HL-60 (cell line): ENCODE measurements around the gene ZFHX3.

Experiments
- DNase-seq, 2 experiments: peaks; one replicate each; pipeline ENCODE4 v3.0.0-alpha.2; 2010 to 2020; ENCODE audit warnings: low read depth in 1 of 2, low spot score in 1 of 2
- H3K27ac ChIP-seq: fragments of 250-450 bp; sonication (Bioruptor Pico); replicated peaks from 2 replicates; pipeline ENCODE4 v1.5.1; 2020; ENCODE audit warnings: mild to moderate bottlenecking, moderate library complexity
- H3K27me3 ChIP-seq: fragments of 250-450 bp; sonication (Bioruptor Pico); 2 replicates; pipeline ENCODE4 v1.5.1; 2021; ENCODE audit warnings: mild to moderate bottlenecking, moderate library complexity; ENCODE audit not compliant: insufficient read depth, poor library complexity, severe bottlenecking
- H3K4me3 ChIP-seq: replicated peaks from 2 replicates; pipeline ENCODE4 v1.5.1; 2011; ENCODE audit warnings: mild to moderate bottlenecking, control low read depth, low read length; ENCODE audit not compliant: insufficient read depth
- CTCF ChIP-seq: IDR thresholded peaks from one replicate; pipeline ENCODE4 v1.5.1; 2011; ENCODE audit warnings: low read length, control low read depth, inconsistent platforms; ENCODE audit not compliant: insufficient read depth
- GABPA ChIP-seq: IDR thresholded peaks from 2 replicates; pipeline ENCODE4 v1.6.1; 2012; ENCODE audit warnings: low read depth
- POLR2AphosphoS5 ChIP-seq: IDR thresholded peaks from 2 replicates; pipeline ENCODE4 v1.6.1; 2012; ENCODE audit warnings: low read depth
- REST ChIP-seq: IDR thresholded peaks from 2 replicates; pipeline ENCODE4 v1.6.1; 2012; ENCODE audit warnings: low read depth; ENCODE audit not compliant: insufficient replicate concordance
- SPI1 ChIP-seq: IDR thresholded peaks from 2 replicates; pipeline ENCODE4 v1.6.1; 2012; ENCODE audit warnings: low read depth, mild to moderate bottlenecking, borderline replicate concordance

Gene ZFHX3

GRCh38 chr16:72950669-72951068 lies 97.3 kb downstream of the ZFHX3 start:
- Histone ChIP-seq H3K4me3 (no peak overlapping the region), H3K27me3 (no peaks in the 10 kb centered on the region), H3K27ac (no peak overlapping the region)
- no peak for DNase-seq
- no peak for TF ChIP-seq CTCF
- no peak for TF ChIP-seq POLR2AphosphoS5
- no peak for TF ChIP-seq SPI1
- TF ChIP-seq REST = no peak
- TF ChIP-seq GABPA = no peak

- Histone ChIP-seq H3K4me3 (no peak overlapping the region), H3K27me3 (no peaks in the 10 kb centered on the region), H3K27ac (no peak overlapping the region)
- no peak for DNase-seq
- TF ChIP-seq SPI1 (no peak), POLR2AphosphoS5 (no peak), CTCF (no peak), GABPA (no peak), REST (no peak)
Observed at GRCh38 chr16:72948238-72948829, 99.6 kb downstream of the ZFHX3 start.

- no peaks in the 10 kb centered on the region for H3K27me3 ChIP-seq
- TF ChIP-seq CTCF (no peak), REST (no peak), GABPA (no peak), SPI1 (no peak), POLR2AphosphoS5 (no peak)
- no peak for DNase-seq
- no peak overlapping the region for H3K27ac ChIP-seq
- H3K4me3 ChIP-seq = no peak overlapping the region
Observed at GRCh38 chr16:72947379-72948237, 100.3 kb downstream of the ZFHX3 start.
